COLO668 (cell line): Measurements from ENCODE around the gene PRKAR1A.
"Not testable (repeated sequence)": the region's sequence is repeated elsewhere in the genome, so short reads cannot be mapped to it uniquely, and the experiment has no call there.

Experiments used
- DNase-seq: peaks from one replicate; lab custom pipeline; 2025; ENCODE audit not compliant: unreplicated experiment; lab: John Stamatoyannopoulos, UW

The PRKAR1A gene

DNA sequence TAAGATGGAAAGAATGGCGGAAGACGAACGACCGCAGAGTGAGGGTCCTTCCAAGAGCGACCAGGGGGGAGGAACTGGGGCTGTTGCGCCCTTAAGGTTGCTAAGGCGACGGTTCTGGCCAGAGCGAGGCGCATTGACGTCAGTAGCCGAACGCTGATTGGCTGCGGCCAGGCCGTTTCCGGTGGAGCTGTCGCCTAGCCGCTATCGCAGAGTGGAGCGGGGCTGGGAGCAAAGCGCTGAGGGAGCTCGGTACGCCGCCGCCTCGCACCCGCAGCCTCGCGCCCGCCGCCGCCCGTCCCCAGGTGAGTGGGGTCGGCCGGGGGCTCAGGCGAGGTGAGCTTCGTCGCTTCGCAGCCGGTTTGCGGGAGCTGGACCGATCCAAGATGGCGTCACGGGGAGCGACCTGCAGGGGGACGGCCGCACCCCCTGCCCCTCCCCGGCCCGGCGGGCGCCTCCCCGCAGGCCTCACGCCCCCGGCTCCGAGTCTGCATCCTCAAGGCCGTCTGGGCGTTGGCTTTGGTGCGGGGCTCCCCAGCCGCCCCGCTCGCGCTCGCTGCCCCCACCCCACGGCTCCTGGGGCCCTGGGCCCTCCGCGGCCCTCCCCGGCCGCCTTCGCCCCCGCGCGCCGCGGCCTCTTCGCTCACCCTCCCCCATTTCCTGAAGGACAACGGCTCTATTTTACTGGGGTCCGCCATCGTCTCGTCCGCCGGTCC, at the start of gene PRKAR1A:
TSS of gene PRKAR1A (plus strand) at position 184 of the 713 bp plus-strand sequence. CDS start 2,970 bp downstream, outside the sequence.
- peak; percentile 85 for DNase-seq

DNA sequence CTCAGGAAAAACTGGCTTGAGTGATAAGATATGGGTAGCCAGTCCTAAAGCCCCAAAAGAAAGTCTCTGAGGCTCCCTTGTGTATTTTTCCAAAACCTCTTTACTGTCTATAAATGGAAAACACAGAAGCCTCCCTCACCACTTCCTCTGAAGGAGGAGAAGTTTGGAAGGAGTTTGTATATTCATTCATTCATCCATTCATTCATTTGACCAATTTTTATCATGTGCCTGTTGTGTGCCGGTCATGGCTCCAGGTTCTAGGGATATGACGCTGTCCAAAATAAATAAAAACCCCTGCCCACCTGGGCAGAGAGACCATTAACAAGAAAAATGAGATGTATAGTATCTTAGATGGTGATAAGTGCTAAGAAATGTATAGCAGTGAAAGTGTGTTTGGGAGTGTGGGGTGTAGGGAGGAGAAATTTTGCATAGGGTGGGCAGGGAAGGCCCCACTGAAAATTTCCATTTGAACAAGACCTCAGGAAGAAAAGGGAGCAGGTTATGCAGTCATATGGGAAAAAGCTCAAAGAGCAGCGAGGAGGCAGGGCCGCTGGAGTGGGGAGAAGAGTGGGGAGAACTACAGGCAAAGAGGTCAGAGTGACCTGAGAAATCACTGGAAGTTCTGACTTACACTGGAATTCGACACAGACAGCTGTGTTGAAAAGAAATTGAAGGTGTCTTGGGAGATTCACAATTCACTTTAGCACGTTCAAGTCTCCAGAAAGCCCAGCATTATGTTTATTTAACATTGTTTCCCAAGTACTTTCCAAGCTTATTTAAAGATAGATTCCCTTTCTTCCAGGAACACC, 48.8 kb upstream of the PRKAR1A start:
- DNase-seq: no peak

DNA sequence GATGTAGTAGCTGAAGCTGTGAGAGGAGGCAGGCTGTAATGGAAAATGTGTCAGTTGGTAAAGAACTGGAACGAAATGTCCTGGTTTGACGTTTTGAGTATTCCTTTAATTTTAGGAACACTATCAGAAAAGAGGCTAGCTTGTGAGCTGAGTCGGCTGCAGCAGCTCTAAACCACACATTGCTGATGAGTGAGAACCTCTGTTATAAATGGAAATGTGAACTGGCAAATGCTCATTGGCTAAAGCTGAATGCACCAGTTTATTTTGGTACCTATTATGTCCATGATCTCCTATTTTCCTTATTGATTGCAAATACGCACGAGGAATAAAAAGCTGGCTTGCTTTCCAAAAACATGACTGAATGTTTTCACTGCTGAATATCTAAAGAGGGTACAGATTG, 43.9 kb upstream of the PRKAR1A start:
- DNase-seq: no peak

- no peak for DNase-seq
Observed at GRCh38 chr17:68468788-68469187, 43.4 kb upstream of the PRKAR1A start.

GRCh38 chr17:68470961-68471360, 41.3 kb upstream of the PRKAR1A start:
- no peak for DNase-seq

GRCh38 chr17:68480885-68481284, 31.3 kb upstream of the PRKAR1A start:
- DNase-seq: no peak

DNA sequence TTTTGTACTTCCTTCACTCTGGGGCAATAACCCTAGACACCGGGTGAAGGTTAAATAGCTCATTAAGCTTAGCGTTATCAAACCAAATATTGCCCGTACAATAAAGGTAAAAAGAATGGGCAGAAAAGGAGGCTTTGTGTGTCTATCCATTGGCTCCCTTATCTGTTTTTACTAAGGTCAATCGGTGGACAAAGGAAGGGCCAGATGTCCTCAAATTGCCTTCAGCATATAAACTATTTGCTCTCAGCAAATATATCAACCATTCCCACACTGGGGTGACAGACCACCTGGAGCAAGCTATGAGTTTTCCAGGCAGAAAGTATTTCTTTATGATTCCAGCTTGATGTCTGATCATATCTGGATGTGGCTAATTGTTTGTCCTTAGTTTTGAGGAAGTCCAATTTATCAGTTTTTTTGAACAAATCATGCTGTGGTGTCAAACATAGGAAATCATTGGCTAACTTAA, 29.6 kb upstream of the PRKAR1A start:
- DNase-seq: no peak

- no peak for DNase-seq
Observed at GRCh38 chr17:68484458-68484857, 27.8 kb upstream of the PRKAR1A start.

- DNase-seq: no peak
Observed at GRCh38 chr17:68489919-68490318, 22.3 kb upstream of the PRKAR1A start.

GRCh38 chr17:68491381-68492231, 20.6 kb upstream of the PRKAR1A start:
- no peak for DNase-seq

DNA sequence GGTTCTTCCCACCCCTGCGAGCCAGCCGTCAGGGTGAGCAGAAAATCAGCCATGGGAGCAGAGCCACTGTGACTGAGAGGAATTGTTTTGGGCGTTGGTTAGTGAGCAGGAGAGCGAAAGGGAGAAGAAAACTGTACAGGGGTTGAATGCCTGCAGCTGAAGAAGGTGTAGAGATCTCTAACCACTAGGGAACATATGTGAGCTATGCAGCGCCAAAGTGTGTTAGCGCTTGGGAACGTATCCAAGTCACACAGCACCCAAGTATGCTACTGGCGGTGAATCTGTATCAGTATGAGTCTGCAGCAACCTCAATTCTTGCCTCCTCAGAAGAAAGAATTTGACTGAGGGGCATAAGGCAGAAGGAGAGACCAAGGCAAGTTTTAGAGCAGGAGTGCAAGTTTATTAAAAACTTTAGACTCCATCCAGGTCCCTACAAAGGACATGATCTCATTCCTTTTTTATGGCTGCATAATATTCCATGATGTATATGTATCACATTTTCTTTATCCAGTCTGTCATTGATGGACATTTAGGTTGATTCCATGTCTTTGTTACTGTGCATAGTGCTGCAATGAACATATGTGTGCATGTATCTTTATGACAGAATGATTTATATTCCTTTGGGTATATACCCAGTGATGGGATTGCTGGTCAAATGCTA, 19.7 kb upstream of the PRKAR1A start:
- DNase-seq: not testable (repeated sequence)

DNA sequence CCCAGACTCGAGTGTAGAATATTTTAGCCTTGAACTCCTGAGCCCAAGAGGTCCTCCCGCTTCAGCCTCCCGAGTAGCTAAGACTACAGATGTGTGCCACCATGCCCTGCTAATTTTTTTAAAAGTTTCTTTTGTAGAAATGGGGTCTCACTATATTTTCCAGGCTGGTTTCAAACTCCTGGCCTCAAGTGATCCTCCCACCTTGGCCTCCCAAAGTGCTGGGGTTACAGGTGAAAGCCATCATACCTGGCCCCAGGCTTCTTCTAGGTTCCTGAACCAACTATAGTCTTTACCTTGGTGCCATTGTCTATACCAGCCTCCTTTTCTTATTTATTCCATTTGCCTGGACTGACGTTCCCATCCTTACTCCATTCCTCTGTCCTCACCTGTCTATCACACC, 17.1 kb upstream of the PRKAR1A start:
- no peak for DNase-seq

DNA sequence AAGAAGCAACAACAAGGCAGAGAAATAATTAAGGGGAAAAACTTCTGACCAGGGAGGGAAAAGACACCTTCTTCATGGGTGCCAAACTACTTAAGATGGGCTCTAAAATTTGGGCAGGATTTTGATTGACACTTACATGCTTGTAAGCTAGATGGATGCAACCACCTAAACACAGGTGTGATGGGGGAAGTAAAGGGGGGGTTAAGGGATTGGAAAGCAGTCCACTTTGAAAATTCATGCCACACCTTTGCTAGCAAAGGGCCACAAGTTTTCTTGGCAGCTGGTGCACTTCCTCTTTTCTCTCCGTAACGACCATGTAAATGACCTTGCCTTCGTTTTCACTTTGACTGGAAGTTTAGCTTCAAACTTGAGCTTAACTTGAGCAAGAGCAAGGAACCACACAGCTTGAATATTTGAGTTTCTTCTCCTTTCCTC, 14.3 kb upstream of the PRKAR1A start:
- DNase-seq: no peak

DNA sequence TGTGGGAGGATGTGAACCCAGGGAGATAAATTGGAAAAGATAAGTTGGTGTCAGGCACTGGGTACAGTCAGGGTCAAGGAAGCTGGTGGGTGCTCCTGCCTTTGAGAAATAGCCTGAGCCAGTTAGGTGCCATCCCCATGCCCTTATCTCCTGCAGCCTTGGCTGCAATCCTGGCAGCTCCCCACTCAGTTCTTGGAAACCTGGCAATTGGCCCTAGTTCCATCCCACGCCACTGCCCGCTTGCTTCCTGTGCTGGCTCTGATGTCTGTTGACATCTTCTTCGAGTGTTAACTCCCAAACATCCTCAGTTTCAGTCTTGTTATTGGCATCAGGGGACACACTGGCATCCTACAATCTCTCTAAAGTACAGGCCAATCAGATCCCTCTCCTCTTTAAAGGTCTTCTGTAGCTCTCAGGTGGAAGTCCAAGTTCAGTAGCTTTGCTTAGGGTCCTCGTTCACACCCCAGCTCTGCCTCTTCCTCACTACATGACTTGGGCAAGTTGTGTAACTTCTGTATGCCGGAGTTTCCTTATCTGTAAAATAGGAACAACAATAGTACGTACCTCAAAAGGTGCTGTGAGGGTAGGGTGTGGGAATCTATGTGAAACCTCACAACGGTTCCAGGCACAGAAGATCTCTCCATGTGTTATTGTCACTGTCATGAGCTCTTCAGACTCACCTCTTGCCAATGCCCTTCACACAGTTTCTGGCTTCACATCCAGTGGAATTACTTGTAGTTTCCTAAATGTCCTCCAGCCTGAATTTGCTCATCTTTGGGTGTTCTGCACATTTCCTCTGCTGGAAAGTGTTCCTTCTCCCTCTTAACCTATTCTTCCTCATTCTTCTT, 13.5 kb upstream of the PRKAR1A start:
- no peak for DNase-seq

- no peak for DNase-seq
Observed at GRCh38 chr17:68499587-68499986, 12.6 kb upstream of the PRKAR1A start.

- no peak for DNase-seq
Observed at GRCh38 chr17:68501074-68501473, 11.2 kb upstream of the PRKAR1A start.

DNA sequence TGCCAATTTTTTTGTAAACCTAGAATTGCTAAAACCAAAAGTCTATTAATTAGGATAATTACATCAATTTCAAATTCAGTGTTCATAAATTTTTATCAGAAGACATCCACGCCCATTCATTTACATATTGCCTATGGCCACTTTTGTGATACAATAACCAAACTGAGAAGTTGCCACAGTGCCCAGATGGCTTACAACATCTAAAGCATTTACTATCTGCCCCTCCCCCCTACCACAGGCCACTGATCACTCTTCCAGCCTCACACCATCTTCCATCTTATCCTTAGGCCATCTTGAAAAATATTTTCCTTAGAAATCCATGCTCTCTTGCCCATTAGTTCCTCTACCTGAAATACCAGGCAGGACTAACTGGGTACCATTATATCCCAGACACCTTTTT, 6.3 kb upstream of the PRKAR1A start:
- no peak for DNase-seq

DNA sequence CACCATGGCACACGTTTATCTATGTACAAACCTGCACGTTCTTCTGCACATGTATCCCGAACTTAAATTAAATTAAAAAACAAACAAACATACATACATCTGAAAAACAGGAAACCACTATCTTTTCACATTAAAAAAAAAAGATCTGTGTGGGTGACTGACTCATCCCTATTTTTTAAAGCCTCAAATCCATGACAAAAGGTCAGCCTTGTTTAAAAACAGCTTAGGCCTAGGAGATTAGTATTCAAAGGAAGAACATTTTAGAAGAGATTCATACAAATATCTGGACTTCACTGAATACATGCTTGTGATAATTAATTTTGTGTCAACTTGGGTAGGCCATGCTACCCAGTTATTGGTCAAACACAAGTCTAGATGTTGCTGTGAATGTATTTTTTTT, 4.7 kb upstream of the PRKAR1A start:
- no peak for DNase-seq

DNA sequence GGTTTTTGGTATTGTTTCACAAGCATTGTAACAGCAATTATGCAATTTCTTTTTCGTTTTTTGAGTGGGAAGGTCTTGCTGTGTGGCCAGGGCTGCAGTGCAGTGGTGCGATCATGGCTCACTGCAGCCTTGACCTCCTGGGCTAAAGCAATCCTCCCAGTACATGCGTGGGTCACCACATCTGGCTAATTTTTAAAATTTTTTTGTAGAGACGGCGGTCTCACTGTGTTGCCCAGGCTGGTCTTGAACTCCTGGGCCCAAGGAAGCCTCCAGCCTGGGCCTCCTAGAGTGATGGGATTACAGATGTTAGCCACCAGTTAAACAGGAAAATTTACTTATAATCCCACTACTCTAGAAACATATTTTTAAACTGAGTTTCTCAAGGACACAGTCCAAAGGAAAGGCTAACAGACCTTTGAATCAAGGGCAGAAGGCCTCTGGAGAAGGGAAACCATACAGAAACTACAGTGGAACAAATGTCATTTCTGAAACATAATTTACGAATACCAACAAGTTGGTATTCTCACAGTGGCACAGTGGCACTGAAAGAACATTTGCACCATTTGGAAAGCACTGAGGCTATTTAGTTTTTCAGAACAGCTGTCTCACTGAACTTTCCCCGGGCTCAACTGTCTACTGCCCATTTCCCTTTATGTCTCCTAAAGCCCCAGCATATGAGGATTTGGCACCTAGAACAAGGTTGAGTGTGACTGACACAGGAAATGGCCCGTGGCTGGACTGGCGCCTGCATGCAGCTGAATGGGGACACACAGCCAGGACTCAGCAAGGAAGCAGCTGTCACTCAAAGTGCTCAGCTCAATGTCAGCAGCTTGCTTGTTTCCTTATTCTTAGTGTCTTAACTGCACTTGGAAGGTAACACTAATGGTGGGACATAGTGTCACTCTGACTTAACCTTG, 2.8 kb upstream of the PRKAR1A start:
- DNase-seq: peak; percentile 47
